Testis (tissue), 3 donors: ENCODE results near the gene GFRA4. TPM values are rescaled to one million over a fixed set of nuclear protein-coding genes. Genes with fewer than 3 reads are reported as not detected.

Experiments used
- DNase-seq: peaks from one replicate; pipeline ENCODE4 v3.0.0-alpha.2; 2019
- H3K27ac ChIP-seq, 2 donors: fragments of 200-600 bp; sonication (generic); one replicate each; pipeline ENCODE4 v1.5.1; 2019
- H3K27me3 ChIP-seq: fragments of 200-600 bp; sonication (generic); one replicate; pipeline ENCODE4 v1.5.1; 2019
- H3K36me3 ChIP-seq: fragments of 200-600 bp; sonication (generic); one replicate; pipeline ENCODE4 v1.5.1; 2017; ENCODE audit warnings: low read depth; ENCODE audit errors: missing control alignments
- H3K4me1 ChIP-seq: fragments of 200-600 bp; sonication (generic); one replicate; pipeline ENCODE4 v1.5.1; 2019
- H3K4me3 ChIP-seq, 2 donors: fragments of 200-600 bp; sonication (generic); one replicate each; pipeline ENCODE4 v1.5.1; 2017 to 2019
- H3K9me3 ChIP-seq: fragments of 200-600 bp; sonication (generic); one replicate; pipeline ENCODE4 v1.5.1; 2017
- CTCF ChIP-seq, 3 experiments: fragments of 450-650 bp in 2 of 3; fragments of 200-600 bp in 1 of 3; sonication (generic) in 1 of 3; IDR thresholded peaks; one replicate each; pipeline ENCODE4 v1.5.1; 2016 to 2019; ENCODE audit warnings: antibody characterized with exemption in 3 of 3, mild to moderate bottlenecking in 2 of 3, moderate library complexity in 1 of 3
- POLR2A ChIP-seq: fragments of 450-650 bp; IDR thresholded peaks from one replicate; pipeline ENCODE4 v1.6.1; 2017; ENCODE audit warnings: antibody characterized with exemption, mild to moderate bottlenecking, moderate library complexity
- whole genome bisulfite sequencing, 2 donors: methylation state at CpG; one replicate each; pipeline ENCODE4 v1.1.5; 2018; 5-methylcytosine and 5-hydroxymethylcytosine counted together
- intact Hi-C: fragments of 100-400 bp; cut with DNase I; formaldehyde crosslinking; loops from one replicate; pipeline ENCODE4 v1.15.1; 2023; ENCODE audit warnings: low total_unique reads
- polyA plus RNA-seq: library from polyadenylated mRNA; stranded (reverse); fragments of 350-450 nt; fragmentation: Illumina TruSeq; extraction: RNeasy Lipid Tissue Mini Kit (QIAGEN cat#74804); gene quantifications from one replicate; pipeline ENCODE4 v1.2.3, GENCODE V29; 2014; ENCODE audit warnings: low read depth, low replicate concordance; ENCODE audit not compliant: insufficient read depth
- total RNA-seq, 2 donors: library from RNA; depleted of rRNA; stranded (reverse); fragments of >200 nt; gene quantifications; one replicate each; pipeline ENCODE4 v1.2.3, GENCODE V29; 2016

GFRA4 gene
- total and polyA plus RNA-seq, 3 donors from 2014 or later = 0.31 to 0.74 (median 0.51) TPM

- no peak for TF ChIP-seq CTCF (IDR thresholded peaks at IDR 0.05)
- no peak for TF ChIP-seq POLR2A
- DNase-seq = no peak
- Histone ChIP-seq H3K4me1 (no peaks in the 10 kb centered on the region), H3K4me3 (no peak overlapping the region), H3K27ac (no peak overlapping the region), H3K9me3 (no peaks in the 10 kb centered on the region), H3K36me3 (no peaks in the 10 kb centered on the region), H3K27me3 (no peaks in the 10 kb centered on the region)
- 93 to 96% methylated on average over 5 of the region's 5 CpGs for WGBS, 2 donors
- intact Hi-C loops = no loop called here
Measured at GRCh38 chr20:3614466-3614865, 48.7 kb downstream of the GFRA4 start.

GRCh38 chr20:3613821-3614440 lies 49.3 kb downstream of the GFRA4 start:
- Histone ChIP-seq H3K9me3 (no peaks in the 10 kb centered on the region), H3K27me3 (no peaks in the 10 kb centered on the region), H3K36me3 (no peaks in the 10 kb centered on the region), H3K27ac (no peak overlapping the region), H3K4me1 (no peaks in the 10 kb centered on the region), H3K4me3 (no peak overlapping the region)
- intact Hi-C loops = no loop called here
- TF ChIP-seq CTCF (IDR thresholded peaks at IDR 0.05) (no peak), POLR2A (no peak)
- 87 to 91% methylated on average over 9 of the region's 9 CpGs for WGBS, 2 donors
- DNase-seq = no peak

GRCh38 chr20:3612795-3613572 lies 50.2 kb downstream of the GFRA4 start:
- WGBS, 2 donors = 83 to 88% methylated on average over 10 of the region's 10 CpGs
- no peaks in the 10 kb centered on the region for H3K27me3 ChIP-seq
- no peak overlapping the region for H3K27ac ChIP-seq
- no peak overlapping the region for H3K4me3 ChIP-seq
- no peaks in the 10 kb centered on the region for H3K36me3 ChIP-seq
- TF ChIP-seq POLR2A (no peak), CTCF (IDR thresholded peaks at IDR 0.05) (no peak)
- H3K4me1 ChIP-seq = no peaks in the 10 kb centered on the region
- DNase-seq = no peak
- intact Hi-C loops = no loop called here
- H3K9me3 ChIP-seq = no peaks in the 10 kb centered on the region

- intact Hi-C loops = no loop called here
- H3K36me3 ChIP-seq = no peaks in the 10 kb centered on the region
- TF ChIP-seq POLR2A (no peak), CTCF (IDR thresholded peaks at IDR 0.05) (no peak)
- no peak overlapping the region for H3K4me3 ChIP-seq
- no peaks in the 10 kb centered on the region for H3K9me3 ChIP-seq
- 73 to 77% methylated on average over 1 of the region's 1 CpG for WGBS, 2 donors
- no peak overlapping the region for H3K27ac ChIP-seq
- H3K4me1 ChIP-seq = no peaks in the 10 kb centered on the region
- no peaks in the 10 kb centered on the region for H3K27me3 ChIP-seq
- DNase-seq = no peak
Measured at GRCh38 chr20:3611901-3612300, 51.3 kb downstream of the GFRA4 start.

Other genes with a start within 250 kb of the GFRA4 start
- gene ATRN, start 192.4 kb downstream of the GFRA4 start, total RNA-seq = 10 to 100 TPM; 39.4 to 42.7 TPM
- gene ATRN, start 192.4 kb downstream of the GFRA4 start, polyA plus RNA-seq = 43.8 TPM
- 10 to 100 TPM; 35.4 to 61.1 TPM for gene ADAM33, start 18.6 kb upstream of the GFRA4 start, total RNA-seq
- gene ADAM33, start 18.6 kb upstream of the GFRA4 start, polyA plus RNA-seq = 25.5 TPM
- 1 to 10 TPM; 4.3 to 9.4 TPM for gene SIGLEC1, start 49.2 kb upstream of the GFRA4 start, total RNA-seq
- gene SIGLEC1, start 49.2 kb upstream of the GFRA4 start, polyA plus RNA-seq = 6.6 TPM
- gene HSPA12B, start 69.3 kb upstream of the GFRA4 start, total RNA-seq = 10 to 100 TPM; 10.7 to 11.1 TPM
- 8.0 TPM for gene HSPA12B, start 69.3 kb upstream of the GFRA4 start, polyA plus RNA-seq
- gene ADISSP, start 104.4 kb upstream of the GFRA4 start, total RNA-seq = 10 to 100 TPM; 17.6 to 19.7 TPM
- 36.5 TPM for gene ADISSP, start 104.4 kb upstream of the GFRA4 start, polyA plus RNA-seq
- gene SPEF1, start 118.0 kb upstream of the GFRA4 start, total RNA-seq = 10 to 100 TPM in 1 of 2 donors, 1 to 10 TPM in 1; 9.8 to 12.1 TPM
- 28.8 TPM for gene SPEF1, start 118.0 kb upstream of the GFRA4 start, polyA plus RNA-seq
- gene CENPB, start 123.3 kb upstream of the GFRA4 start, total RNA-seq = 10 to 100 TPM; 32.2 to 44.1 TPM
- gene CENPB, start 123.3 kb upstream of the GFRA4 start, polyA plus RNA-seq = 24.8 TPM
- gene CDC25B, start 132.9 kb upstream of the GFRA4 start, total RNA-seq = 10 to 100 TPM; 25.4 to 45.6 TPM
- gene CDC25B, start 132.9 kb upstream of the GFRA4 start, polyA plus RNA-seq = 14.4 TPM
- 10 to 100 TPM; 25.9 to 26.6 TPM for gene AP5S1, start 157.1 kb upstream of the GFRA4 start, total RNA-seq
- 26.0 TPM for gene AP5S1, start 157.1 kb upstream of the GFRA4 start, polyA plus RNA-seq
- gene MAVS, start 183.4 kb upstream of the GFRA4 start, total RNA-seq = 10 to 100 TPM; 28.5 to 34.6 TPM
- 14.5 TPM for gene MAVS, start 183.4 kb upstream of the GFRA4 start, polyA plus RNA-seq
- gene PANK2, start 226.0 kb upstream of the GFRA4 start, total RNA-seq = 10 to 100 TPM; 63.4 to 71.2 TPM
- 57.9 TPM for gene PANK2, start 226.0 kb upstream of the GFRA4 start, polyA plus RNA-seq